H7 (cell line): ENCODE results near the gene WT1. TPM values are rescaled to one million over a fixed set of nuclear protein-coding genes. Genes with fewer than 3 reads are reported as not detected.
A peak's percentile ranks its signal among the peaks of the same experiment; 100 is the strongest.

Experiments
- DNase-seq: peaks from one replicate; pipeline ENCODE4 v3.0.0; 2012
- H3K27me3 ChIP-seq: 2 replicates; pipeline ENCODE4 v1.6.0; 2011; ENCODE audit warnings: mild to moderate bottlenecking, low read length; ENCODE audit not compliant: control insufficient read depth, insufficient read depth
- H3K36me3 ChIP-seq: replicated peaks from 2 replicates; pipeline ENCODE4 v1.5.1; 2011; ENCODE audit warnings: low read length; ENCODE audit not compliant: control insufficient read depth, insufficient read depth
- H3K4me3 ChIP-seq: 2 replicates; pipeline ENCODE4 v1.5.1; 2011; ENCODE audit warnings: low read depth, mild to moderate bottlenecking, control low read depth, low read length, moderate library complexity; ENCODE audit not compliant: insufficient read depth
- total RNA-seq: library from RNA; depleted of rRNA; stranded (reverse); fragments of >200 nt; shearing (Covaris generic); gene quantifications from 2 replicates; pipeline ENCODE4 v1.2.3, GENCODE V29; 2014

WT1 gene
- total RNA-seq, 1 experiment from 2014 or later: 0.10 TPM

DNA sequence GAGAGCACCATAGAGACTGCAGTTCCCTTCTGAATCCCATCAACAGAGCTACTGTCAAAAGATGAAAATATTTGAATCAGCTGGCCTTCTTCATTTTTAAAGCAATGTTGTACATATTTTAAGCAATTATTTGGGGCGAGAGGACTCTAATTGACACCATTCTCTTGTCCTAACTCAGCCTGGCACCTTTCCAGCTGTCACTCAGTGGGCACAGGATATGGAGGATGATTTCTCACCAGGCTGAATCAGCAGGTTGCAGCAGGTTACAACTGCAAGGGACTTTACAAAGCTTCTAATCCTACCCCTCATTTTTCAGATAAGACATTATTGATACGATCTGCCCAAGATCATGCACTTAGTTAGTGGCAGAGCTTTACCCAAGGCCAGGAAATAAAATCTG, 11.9 kb upstream of the WT1 start:
- no peak for DNase-seq
- Histone ChIP-seq H3K27me3 (peaks cover 10% of the 10 kb centered on the region), H3K36me3 (no peaks in the 10 kb centered on the region), H3K4me3 (no peak overlapping the region)

DNA sequence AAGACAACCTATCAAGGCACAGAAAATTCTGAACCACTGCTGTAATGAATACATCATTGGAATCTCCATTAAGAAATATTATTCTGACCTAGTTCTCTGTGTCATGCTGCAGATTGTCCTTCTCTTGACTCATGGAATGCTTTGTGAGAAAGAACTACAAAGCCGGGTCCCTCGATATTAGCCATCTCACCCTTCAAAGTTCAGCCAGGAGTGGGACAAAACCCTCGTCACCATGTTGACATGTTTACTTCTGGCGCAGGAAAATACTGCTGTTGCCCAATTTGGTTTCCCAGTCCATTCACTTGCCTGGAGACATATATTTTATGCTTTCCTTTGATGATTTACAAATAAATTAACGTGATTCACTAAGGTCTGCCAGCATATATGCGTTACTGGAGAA, 10.9 kb upstream of the WT1 start:
- H3K27me3 ChIP-seq: peaks cover 20% of the 10 kb centered on the region
- no peak for DNase-seq
- H3K4me3 ChIP-seq: no peak overlapping the region
- H3K36me3 ChIP-seq: no peaks in the 10 kb centered on the region

DNA sequence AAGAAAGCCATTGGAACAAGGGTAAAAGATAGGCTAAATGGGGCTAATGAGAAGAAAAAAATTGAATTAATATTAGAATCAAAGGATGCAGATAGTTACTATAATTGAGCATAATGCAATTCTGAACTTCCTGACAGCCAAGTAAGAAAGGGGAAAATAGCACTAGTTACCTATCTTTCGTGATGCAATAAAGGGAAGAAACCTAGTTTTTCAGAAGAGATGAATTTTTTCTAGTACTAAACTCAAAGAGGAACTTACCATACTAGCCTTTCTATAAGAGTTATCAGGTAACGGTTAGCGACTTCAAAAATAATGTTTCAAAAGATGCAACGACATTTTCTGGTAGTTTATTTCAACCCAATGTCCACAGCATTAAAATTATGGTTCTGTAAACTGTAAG, 8.8 kb upstream of the WT1 start:
- Histone ChIP-seq H3K36me3 (no peaks in the 10 kb centered on the region), H3K4me3 (no peak overlapping the region), H3K27me3 (peaks cover 40% of the 10 kb centered on the region)
- DNase-seq: no peak

DNA sequence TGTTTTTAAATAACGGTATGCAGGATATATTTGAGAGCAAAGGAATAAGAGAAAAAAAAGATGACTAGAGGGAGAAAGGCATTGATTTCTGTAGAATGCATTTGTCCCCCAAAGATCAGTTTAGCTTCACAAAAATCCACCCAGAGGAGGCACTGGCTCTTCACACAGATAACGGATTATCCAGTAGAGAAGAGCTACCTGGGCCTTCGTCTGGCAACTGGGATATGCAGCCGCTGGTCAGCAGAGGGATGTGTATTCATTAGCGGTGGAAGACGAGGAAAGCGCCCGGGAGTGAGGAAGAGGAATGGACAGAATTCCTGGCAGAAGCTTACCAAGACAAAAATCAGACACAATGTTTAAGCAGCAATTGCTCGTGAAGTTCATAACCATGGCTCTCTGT, 5.6 kb upstream of the WT1 start:
- H3K27me3 ChIP-seq: peaks cover 73% of the 10 kb centered on the region
- DNase-seq: peak; percentile 51
- H3K36me3 ChIP-seq: no peaks in the 10 kb centered on the region
- no peak overlapping the region for H3K4me3 ChIP-seq

DNA sequence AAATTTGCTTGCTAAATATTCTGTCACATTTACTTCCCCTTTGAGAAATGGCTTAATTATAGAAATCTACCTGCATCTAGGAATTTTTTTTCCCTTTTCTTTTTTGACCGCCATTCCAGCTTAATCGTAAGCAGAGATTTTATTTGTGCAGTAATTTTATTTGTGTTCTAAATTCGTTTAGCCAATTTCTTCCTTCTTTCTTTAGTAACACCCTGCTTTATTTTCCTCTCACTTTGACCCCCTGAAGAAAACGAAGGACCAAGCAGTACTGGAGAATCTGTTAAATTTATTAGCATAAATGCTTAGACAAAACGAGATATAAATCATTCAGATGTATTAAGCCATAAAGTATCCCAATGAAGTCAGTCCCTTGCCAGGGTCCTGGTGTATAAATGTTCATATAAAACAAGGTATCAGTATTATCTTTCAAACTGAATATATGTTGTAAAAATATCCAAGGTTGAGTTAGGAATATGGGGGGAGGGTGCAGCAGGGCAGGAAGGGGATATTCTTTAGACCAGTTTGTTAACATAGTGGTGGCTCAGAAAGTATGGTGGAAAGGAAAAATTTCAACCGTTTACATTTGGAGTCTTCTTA, 5.1 kb upstream of the WT1 start:
- H3K4me3 ChIP-seq: no peak overlapping the region
- DNase-seq: no peak
- no peaks in the 10 kb centered on the region for H3K36me3 ChIP-seq
- H3K27me3 ChIP-seq: peaks cover 78% of the 10 kb centered on the region

DNA sequence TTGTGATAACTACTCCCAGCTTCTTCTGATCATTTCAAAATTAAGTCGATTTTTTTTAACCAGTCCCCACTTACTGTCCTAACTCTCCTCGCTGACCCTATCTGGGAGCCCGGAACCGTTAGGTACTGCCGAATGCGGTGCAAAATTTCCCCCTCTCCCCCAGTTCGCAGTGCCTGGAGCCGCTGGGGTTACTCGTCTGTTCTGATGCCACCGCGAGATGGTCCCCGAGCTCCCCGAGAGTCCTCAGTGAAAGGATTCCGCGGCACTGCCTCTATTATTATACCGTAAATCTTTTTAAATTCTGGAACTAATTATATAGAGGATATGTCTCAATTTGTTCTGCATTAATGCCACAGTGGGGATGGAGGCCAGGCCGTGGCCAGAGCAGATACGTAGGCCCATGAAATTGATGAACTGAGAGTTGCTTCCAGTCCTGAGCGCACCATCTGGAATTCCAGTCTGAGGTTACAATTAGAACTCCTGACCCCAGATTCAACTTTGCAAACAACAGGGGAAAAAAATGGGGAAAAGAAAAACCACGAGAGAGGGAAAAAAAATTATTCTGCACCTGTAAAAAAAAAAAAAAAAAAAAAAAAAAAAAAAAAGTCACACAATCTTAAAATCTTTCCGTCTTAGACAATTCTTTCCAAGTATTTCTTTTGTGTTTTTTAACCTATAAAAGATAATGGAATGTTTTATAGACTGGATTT, 4.3 kb upstream of the WT1 start:
- DNase-seq: peak; percentile 45
- Histone ChIP-seq H3K27me3 (peaks cover 86% of the 10 kb centered on the region), H3K4me3 (0 out of 2 replicates have a peak overlapping the region, but pooled peaks have one; percentile 21), H3K36me3 (no peaks in the 10 kb centered on the region)

DNA sequence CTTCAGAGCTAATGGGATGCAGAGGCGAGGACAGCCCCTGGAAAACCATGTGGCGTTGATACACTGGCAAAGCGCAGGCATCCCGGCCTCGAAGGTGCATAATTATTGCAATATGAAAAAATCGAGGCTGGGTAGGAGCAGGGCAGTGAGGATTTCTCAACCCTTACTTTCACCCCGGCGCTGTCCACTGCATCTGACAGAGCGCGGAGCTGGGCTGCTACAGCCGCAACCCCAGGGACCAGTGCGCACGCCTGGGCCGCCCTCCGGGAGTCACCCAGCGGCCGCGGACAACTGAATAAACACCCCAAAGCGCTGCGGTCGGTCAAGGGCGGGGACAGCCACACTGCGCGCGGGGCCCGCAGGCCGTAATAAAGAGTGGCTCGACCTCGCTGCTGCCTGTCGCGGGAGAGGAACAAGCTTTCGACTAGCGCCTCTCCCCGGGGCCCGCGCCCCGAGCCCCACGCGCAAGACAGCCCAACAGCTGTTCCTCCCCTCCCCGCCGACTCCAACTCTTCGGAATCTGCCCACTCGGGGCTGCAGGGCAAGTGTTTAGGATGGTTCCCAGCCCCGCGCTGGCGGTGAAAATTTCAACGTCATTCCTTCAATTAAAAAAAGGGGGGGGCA, 3.6 kb upstream of the WT1 start:
- peak; percentile 74 for DNase-seq
- H3K4me3 ChIP-seq: peak overlapping the region; percentile 21; the same call in 1 of the 2 replicates
- peaks cover 92% of the 10 kb centered on the region for H3K27me3 ChIP-seq
- no peaks in the 10 kb centered on the region for H3K36me3 ChIP-seq

DNA sequence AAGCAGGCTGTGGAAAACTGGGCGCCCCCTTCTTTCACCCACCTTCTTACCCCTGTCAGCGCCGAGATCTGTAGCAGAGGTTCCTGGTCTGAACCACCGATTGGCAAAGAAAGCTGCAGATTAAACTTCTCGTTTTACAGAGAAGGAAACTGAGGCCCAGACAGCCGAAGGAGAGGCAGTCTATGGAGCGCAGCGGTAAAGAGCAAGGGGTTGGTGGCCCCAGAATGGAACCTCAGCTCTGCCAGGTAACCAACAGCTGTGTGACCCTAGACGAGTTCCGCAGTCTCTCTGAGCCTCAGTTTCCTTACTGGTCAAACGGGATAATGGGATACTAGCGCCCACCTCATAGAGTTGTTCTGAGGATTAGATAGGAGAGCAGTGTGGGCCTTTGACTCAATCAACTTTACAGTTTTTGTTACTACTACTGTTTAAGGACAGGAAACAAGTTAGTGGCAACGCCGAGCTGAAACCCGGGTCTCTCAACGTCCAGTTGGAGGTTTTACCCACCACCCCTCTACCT, 3.1 kb upstream of the WT1 start:
- DNase-seq: no peak
- H3K36me3 ChIP-seq: no peaks in the 10 kb centered on the region
- peak overlapping the region; percentile 41; the same call in 1 of the 2 replicates for H3K4me3 ChIP-seq
- H3K27me3 ChIP-seq: peaks cover 96% of the 10 kb centered on the region

DNA sequence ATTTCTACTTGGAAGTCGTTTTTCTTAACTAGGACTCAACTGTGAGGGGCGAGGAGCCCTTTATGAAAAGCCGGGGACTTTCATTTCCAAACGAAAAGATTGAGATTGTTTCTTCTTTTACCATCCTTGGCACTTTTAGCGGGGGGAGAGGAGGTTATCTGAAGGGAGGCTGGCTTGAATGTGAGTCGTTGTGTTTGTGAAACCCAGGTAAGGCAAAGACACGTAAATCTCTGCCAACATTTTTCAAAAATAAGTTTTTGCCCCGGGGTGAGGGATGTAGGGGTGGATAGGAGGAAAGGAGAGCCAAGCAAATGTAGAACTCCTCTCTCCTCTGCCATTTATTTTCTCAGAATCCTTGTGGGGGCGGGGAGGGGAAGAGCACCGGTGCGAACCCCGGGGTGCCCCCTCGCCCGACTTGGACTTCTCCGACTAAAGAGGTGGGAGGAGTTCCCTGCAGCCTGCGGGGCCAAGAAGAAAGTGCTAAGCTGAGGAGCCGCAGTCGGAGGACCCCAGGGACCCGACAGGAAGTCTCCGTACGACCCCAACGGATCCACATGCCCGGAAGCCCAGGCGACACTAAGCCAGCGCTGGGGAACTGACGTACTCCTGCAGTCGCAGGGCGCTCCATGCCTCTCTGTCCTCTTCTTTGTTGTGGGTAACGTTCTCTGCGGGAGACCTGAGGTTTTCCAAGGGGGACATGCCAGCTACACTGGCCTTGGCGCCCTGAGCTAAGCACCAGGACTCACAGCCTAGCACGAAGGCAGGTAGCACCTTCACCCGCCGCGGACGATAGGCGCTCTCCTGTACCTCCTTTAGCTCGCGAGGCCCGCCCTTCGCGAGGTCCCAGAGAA, 2.4 kb upstream of the WT1 start:
- H3K4me3 ChIP-seq: peak overlapping the region; percentile 41
- peaks cover 99% of the 10 kb centered on the region for H3K27me3 ChIP-seq
- peak; percentile 70 for DNase-seq
- no peaks in the 10 kb centered on the region for H3K36me3 ChIP-seq

DNA sequence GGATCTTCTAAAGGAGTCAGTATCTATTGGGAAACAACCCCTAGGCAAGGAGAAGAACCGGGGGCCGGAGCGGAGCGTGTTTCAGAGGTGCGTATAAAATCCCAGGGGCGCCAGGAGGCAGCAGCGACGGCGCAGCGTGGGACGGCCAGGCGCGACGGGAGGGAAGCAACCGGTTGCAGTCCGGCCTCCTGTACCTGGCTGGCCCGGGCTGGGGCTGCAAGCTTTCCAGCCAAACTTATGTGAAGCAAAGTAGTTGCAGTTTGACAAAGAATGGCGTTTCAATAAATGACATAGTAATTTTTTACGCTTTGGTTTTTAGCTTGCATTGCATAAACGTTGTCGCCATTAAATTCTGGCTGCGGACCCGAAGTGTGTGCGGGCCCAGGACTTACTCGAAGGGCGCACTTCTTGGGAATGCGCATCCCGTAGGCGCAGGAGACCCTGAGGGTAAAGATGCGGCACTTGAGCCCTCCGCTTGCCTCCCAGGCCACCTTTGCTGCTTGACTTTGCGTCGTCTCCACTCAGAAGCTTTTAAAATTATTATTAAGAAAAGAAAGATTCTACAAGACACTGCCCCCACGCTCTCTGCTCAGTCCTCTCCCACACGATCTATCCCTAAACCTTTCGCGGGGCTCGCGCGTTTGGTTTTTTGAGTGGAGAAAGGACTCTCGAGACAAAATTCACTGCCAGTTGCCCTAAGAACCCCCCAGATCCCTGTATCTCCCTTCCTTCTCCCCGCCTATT, 1.6 kb upstream of the WT1 start:
- DNase-seq: peak; percentile 72
- Histone ChIP-seq H3K4me3 (no peak overlapping the region; the same call in 1 of the 2 replicates), H3K36me3 (no peaks in the 10 kb centered on the region), H3K27me3 (peaks cover 100% of the 10 kb centered on the region)

DNA sequence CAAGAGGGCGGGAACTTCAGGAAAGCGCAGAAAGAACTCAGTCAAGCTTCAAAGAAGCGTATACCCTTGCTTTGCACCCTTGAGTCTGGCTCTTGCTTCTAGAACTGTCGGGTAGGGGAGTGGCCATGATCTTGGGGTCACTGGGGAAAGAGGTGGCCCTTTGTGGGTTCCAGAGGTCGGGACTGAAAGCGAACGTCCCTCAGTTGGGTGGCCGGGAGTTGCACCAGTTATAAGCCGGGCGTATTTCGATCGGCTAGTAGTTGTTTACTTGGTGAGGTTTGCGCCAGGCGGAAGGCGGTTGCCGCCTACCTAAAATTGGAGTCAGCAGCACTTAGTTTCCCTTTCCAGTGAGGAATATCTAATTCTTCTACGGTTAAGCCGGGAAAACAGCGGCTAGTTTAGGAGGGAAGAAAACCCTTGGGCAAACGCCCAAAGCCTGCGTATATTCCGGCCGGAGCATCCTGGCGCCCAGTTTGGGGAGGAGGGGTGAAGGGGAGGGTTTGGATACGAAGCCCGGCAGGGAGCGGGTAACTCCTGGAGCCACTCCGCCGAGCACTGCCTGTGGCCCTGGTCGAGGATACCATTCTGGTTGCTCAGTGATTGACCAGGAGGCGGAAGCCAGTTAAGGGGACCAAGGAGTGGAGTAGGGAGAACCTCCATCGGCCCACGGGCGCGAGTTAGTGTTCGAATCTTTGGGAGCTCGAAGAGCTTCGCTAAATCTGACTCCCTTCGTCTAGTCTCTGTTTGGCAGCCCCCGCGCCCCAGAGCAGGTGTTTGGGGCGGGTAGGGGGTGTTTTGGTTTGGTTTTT, 807 bp upstream of the WT1 start:
- H3K4me3 ChIP-seq: peak overlapping the region; percentile 31; the same call in 1 of the 2 replicates
- peak; percentile 73 for DNase-seq
- H3K27me3 ChIP-seq: peaks cover 100% of the 10 kb centered on the region
- H3K36me3 ChIP-seq: no peaks in the 10 kb centered on the region

DNA sequence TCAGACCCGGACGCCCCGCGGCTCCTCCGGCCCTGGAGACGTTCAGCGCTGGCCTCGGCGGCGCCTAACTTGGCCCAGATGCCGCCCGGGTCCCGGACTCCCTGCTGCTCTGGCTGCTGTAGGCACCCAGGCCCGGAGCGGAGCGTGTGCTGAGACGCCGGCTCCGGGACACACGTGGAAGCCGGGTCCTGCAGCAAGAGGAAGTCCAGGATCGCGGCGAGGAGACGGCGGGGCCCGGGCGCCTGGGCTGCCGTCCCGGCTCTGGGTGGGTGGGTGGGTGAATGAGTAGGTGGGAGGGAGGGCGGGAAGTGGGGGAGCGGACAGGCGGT, 223 bp downstream of the WT1 start:
- DNase-seq: peak; percentile 68
- H3K4me3 ChIP-seq: peak overlapping the region; percentile 34
- peaks cover 100% of the 10 kb centered on the region for H3K27me3 ChIP-seq
- H3K36me3 ChIP-seq: no peaks in the 10 kb centered on the region
